GM18907 (cell line): ENCODE results near the gene CTNNB1.

ENCODE experiments used
- ATAC-seq: cut with Tn5 transposase; IDR thresholded peaks from one replicate; pipeline ENCODE4 v1.9.1; 2021; ENCODE audit warnings: mild to moderate bottlenecking, moderate library complexity; ENCODE audit not compliant: unreplicated experiment

CTNNB1 gene

GRCh38 chr3:41213588-41213987 is 14.3 kb downstream of the CTNNB1 start:
- no peak for ATAC-seq

- ATAC-seq: no peak
These were observed 17.1 kb downstream of the CTNNB1 start for GRCh38 chr3:41216422-41216821.

- ATAC-seq: no peak
These were observed 17.7 kb downstream of the CTNNB1 start for GRCh38 chr3:41216993-41217392.

- ATAC-seq: no peak
These were observed 20.1 kb downstream of the CTNNB1 start for GRCh38 chr3:41219424-41219823.

GRCh38 chr3:41220906-41221677 is 21.8 kb downstream of the CTNNB1 start:
- ATAC-seq: no peak

- ATAC-seq: no peak
These were observed 22.7 kb downstream of the CTNNB1 start for GRCh38 chr3:41222012-41222411.

- ATAC-seq: no peak
These were observed 23.2 kb downstream of the CTNNB1 start for GRCh38 chr3:41222501-41222900.

GRCh38 chr3:41223078-41223477 is 23.8 kb downstream of the CTNNB1 start:
- no peak for ATAC-seq

GRCh38 chr3:41223691-41224090 is 24.4 kb downstream of the CTNNB1 start:
- no peak for ATAC-seq

GRCh38 chr3:41224120-41224806 is 25.0 kb downstream of the CTNNB1 start:
- ATAC-seq: no peak

GRCh38 chr3:41234823-41235721 is 35.8 kb downstream of the CTNNB1 start:
- ATAC-seq: no peak

GRCh38 chr3:41236228-41236627 is 36.9 kb downstream of the CTNNB1 start:
- ATAC-seq: no peak

GRCh38 chr3:41237907-41238306 is 38.6 kb downstream of the CTNNB1 start:
- ATAC-seq: no peak

GRCh38 chr3:41239587-41239986 is 40.3 kb downstream of the CTNNB1 start:
- no peak for ATAC-seq

- ATAC-seq: no peak
These were observed 41.9 kb downstream of the CTNNB1 start for GRCh38 chr3:41241161-41241560.

GRCh38 chr3:41241800-41242571 is 42.7 kb downstream of the CTNNB1 start:
- no peak for ATAC-seq

GRCh38 chr3:41243183-41243582 is 43.9 kb downstream of the CTNNB1 start:
- ATAC-seq: no peak

- ATAC-seq: no peak
These were observed 45.5 kb downstream of the CTNNB1 start for GRCh38 chr3:41244620-41245336.

- ATAC-seq: no peak
These were observed 48.0 kb downstream of the CTNNB1 start for GRCh38 chr3:41247055-41248004.
